NCI-H2196 (cell line): Measurements from ENCODE around the gene KPTN.

ENCODE experiments used
- DNase-seq: peaks from one replicate; lab custom pipeline; 2025; ENCODE audit not compliant: unreplicated experiment; lab: John Stamatoyannopoulos, UW

The KPTN gene

GRCh38 chr19:47471381-47471732 lies 12.7 kb downstream of the KPTN start:
- DNase-seq, result no peak

- no peak for DNase-seq
Observed at GRCh38 chr19:47470447-47471195, 13.4 kb downstream of the KPTN start.

- no peak for DNase-seq
Observed at GRCh38 chr19:47469719-47470118, 14.3 kb downstream of the KPTN start.

GRCh38 chr19:47469363-47469700 lies 14.7 kb downstream of the KPTN start:
- peak; percentile 14 for DNase-seq

GRCh38 chr19:47467914-47468313 lies 16.1 kb downstream of the KPTN start:
- DNase-seq, result no peak

GRCh38 chr19:47465957-47466356 lies 18.1 kb downstream of the KPTN start:
- DNase-seq, result no peak

- no peak for DNase-seq
Observed at GRCh38 chr19:47464675-47465419, 19.2 kb downstream of the KPTN start.

GRCh38 chr19:47461876-47462275 lies 22.1 kb downstream of the KPTN start:
- no peak for DNase-seq

- no peak for DNase-seq
Observed at GRCh38 chr19:47459477-47459876, 24.5 kb downstream of the KPTN start.

GRCh38 chr19:47458672-47459071 lies 25.3 kb downstream of the KPTN start:
- DNase-seq, result no peak

GRCh38 chr19:47456721-47457474 lies 27.1 kb downstream of the KPTN start:
- DNase-seq, result no peak

GRCh38 chr19:47450478-47450877 lies 33.5 kb downstream of the KPTN start:
- DNase-seq, result no peak

GRCh38 chr19:47448360-47448727 lies 35.7 kb downstream of the KPTN start:
- no peak for DNase-seq

- peak; percentile 24 for DNase-seq
Observed at GRCh38 chr19:47447470-47448359, 36.3 kb downstream of the KPTN start.

GRCh38 chr19:47446534-47447469 lies 37.2 kb downstream of the KPTN start:
- no peak for DNase-seq

GRCh38 chr19:47445937-47446402 lies 38.0 kb downstream of the KPTN start:
- DNase-seq, result no peak

GRCh38 chr19:47445527-47445926 lies 38.5 kb downstream of the KPTN start:
- no peak for DNase-seq

GRCh38 chr19:47444388-47444821 lies 39.6 kb downstream of the KPTN start:
- DNase-seq, result no peak

GRCh38 chr19:47443331-47443730 lies 40.7 kb downstream of the KPTN start:
- no peak for DNase-seq

GRCh38 chr19:47438793-47439220 lies 45.2 kb downstream of the KPTN start:
- DNase-seq, result peak; percentile 60
